Ovary (tissue), 3 donors: Measurements from ENCODE around the gene SLC9A2.

ENCODE experiments used
- CTCF ChIP-seq, 3 donors: fragments of 450-650 bp in 2 of 3; fragments of 200-600 bp in 1 of 3; IDR thresholded peaks; one replicate each; pipeline versions ENCODE4 v1.5.1 to v1.8.0; 2016 to 2022; ENCODE audit warnings: antibody characterized with exemption in 3 of 3, mild to moderate bottlenecking in 1 of 3
- EP300 ChIP-seq: sonication (generic); formaldehyde crosslinking; IDR thresholded peaks from one replicate; pipeline ENCODE4 v1.6.1; 2017; ENCODE audit warnings: antibody characterized with exemption
- POLR2A ChIP-seq: fragments of 450-650 bp; IDR thresholded peaks from one replicate; pipeline ENCODE4 v1.6.1; 2017; ENCODE audit warnings: antibody characterized with exemption, mild to moderate bottlenecking, moderate library complexity
- donor health status: DM: no; HTN: no; CAD: no.

DNA sequence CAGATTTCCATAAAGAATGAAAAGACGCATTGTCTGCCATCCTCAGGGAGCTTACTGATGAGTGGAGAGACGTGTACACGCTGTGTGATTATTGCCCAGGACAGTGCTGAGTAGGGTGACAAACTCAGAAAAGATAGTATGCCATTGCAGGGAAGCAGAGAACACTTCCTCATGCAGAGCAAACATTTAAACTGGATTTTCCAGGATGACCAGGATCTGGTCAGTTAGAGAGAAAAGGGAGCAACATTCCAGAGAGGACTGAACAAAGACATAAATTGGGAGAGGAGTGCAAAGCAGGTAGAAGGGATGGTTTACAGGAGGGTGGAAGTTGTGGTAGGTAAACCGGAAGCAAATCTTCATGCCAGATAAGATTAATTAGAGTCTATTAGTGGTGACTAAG is 2.3 kb downstream of the SLC9A2 start:
- no peak for TF ChIP-seq CTCF (IDR thresholded peaks at IDR 0.05)
- no peak for TF ChIP-seq EP300
- no peak for TF ChIP-seq POLR2A
